Mesothelial cell of epicardium (in vitro differentiated cells): ENCODE data around the gene SMIM34. TPM values are rescaled to one million over a fixed set of nuclear protein-coding genes. Genes with fewer than 3 reads are reported as not detected.
"Not testable (repeated sequence)": the region's sequence is repeated elsewhere in the genome, so short reads cannot be mapped to it uniquely, and the experiment has no call there.

ENCODE experiments used
- DNase-seq, 2 experiments: peaks; one replicate each; pipeline ENCODE4 v3.0.0; 2021; ENCODE audit warnings: low spot score in 2 of 2; ENCODE audit not compliant: unreplicated experiment in 2 of 2
- H3K27ac Mint-ChIP-seq: 2 replicates; pipeline ENCODE4 v1.8.0; 2021; ENCODE audit warnings: mixed read lengths
- H3K27me3 Mint-ChIP-seq: 2 replicates; pipeline ENCODE4 v1.8.0; 2021; ENCODE audit warnings: low read depth, mixed read lengths
- H3K36me3 Mint-ChIP-seq: 2 replicates; pipeline ENCODE4 v1.8.0; 2021; ENCODE audit warnings: mixed read lengths
- H3K4me1 Mint-ChIP-seq: 2 replicates; pipeline ENCODE4 v1.8.0; 2021; ENCODE audit warnings: mixed read lengths
- H3K4me3 Mint-ChIP-seq: 2 replicates; pipeline ENCODE4 v1.8.0; 2021; ENCODE audit warnings: mild to moderate bottlenecking, moderate library complexity, mixed read lengths
- H3K9me3 Mint-ChIP-seq: 2 replicates; pipeline ENCODE4 v1.8.0; 2021; ENCODE audit warnings: mixed read lengths
- total RNA-seq: library from RNA; stranded (reverse); gene quantifications from 3 replicates; pipeline ENCODE4 v1.2.1, GENCODE V29; 2021
- TF ChIP-seq, protein P1 (sequence below): fragments of 200-600 bp; sonication (generic); IDR thresholded peaks from one replicate; pipeline ENCODE4 v1.5.0; 2021; ENCODE audit warnings: antibody characterized with exemption; ENCODE audit not compliant: unreplicated experiment

SMIM34 gene
- total RNA-seq, 1 donor from 2014 or later, result not detected

DNA sequence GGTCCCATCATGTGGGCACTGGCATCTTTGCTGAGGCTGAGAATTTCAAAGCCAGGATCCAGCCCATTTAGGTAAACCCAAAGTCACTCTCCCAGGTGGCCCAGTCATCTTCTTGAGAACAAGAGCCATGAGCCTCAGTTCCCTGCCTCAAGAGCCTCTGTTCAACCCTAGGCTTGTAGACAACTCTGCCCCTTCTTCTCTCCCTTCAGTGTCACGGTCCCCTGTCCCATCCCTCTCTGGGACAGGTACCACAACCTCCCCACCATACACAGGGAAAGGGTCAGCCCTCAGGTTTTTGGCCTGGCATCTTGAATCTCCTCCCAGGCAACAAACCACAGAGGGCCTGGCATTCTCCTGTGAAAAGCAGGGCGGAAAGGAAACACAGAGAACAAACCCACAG, 18.1 kb downstream of the SMIM34 start:
- not testable (repeated sequence) for H3K9me3 Mint-ChIP-seq, H3K27ac Mint-ChIP-seq, H3K27me3 Mint-ChIP-seq, H3K36me3 Mint-ChIP-seq, H3K4me1 Mint-ChIP-seq, H3K4me3 Mint-ChIP-seq, DNase-seq

DNA sequence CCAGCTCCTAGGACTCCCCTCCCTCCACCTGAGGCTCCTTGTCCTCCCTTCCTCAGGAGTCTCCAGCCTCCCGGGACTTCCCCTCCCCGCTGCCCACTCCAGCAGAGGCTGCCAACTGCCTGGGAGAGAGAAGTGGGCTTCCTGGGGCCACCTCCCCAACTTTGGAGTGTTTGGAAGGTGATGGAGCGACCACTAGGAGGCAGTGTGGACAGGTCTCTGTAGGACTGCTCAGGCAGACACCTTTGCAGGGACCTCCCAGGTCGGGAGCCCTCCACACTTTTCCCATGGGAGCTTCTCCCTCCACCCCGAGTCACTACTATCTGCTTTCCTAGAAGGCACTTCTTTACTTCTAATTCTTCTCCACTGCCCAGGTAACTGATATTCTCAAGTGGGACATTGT, 19.0 kb downstream of the SMIM34 start:
- not testable (repeated sequence) for H3K27me3 Mint-ChIP-seq, H3K36me3 Mint-ChIP-seq, H3K4me1 Mint-ChIP-seq, H3K4me3 Mint-ChIP-seq, H3K27ac Mint-ChIP-seq, H3K9me3 Mint-ChIP-seq, DNase-seq

DNA sequence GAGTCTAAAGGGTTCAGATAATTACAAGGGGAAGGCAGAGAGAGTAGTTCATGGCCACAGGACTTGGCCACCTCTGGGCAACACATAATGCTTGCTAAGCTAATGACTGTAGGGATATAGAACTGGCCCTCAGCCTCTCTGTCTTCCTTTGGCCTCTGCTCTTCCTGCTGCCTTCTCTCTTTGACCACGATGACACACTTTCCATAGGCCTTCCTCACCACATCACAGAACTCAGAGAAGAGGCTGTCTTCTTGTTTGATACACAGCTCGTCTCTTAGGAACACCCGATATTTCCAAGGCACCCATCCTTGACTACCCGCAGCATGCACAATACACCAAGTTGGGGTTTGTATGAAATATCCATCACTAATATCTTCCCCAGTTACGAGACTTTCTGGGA, 23.2 kb downstream of the SMIM34 start:
- not testable (repeated sequence) for H3K4me3 Mint-ChIP-seq, H3K9me3 Mint-ChIP-seq, H3K36me3 Mint-ChIP-seq, DNase-seq, H3K4me1 Mint-ChIP-seq, H3K27me3 Mint-ChIP-seq, H3K27ac Mint-ChIP-seq

DNA sequence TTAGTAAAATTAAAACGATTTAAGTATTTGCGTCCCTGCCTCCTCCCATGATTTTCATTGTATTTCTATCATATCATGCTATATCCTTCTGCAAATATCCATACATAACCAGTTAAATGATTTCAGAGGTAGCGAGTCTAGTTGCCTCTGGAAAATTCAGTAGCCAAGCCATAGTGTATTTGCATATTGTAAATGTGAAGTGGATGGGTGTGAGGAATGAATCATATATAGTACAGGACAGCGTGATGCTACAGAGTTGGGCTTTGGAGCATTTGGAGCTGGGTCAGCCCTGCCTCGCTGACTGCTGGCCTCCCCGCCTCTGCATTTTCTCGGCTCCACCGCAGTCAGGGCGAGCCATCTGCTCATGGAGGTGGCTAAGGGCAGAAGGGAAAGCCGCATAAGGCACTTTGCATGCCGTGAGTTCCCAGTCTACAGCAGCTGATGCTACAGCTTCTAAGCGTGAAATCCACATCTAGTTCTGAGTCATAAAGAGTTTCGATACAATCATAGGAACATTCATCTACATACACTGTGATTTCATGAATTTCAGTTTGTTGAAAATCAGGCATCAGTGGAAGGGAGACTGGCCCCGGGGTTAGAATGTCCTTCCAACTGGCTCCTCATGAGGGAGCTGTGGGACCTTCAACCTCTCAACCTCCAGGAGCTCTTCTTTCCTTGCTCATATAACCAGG, 39.9 kb downstream of the SMIM34 start:
- DNase-seq, H3K27ac Mint-ChIP-seq, H3K4me3 Mint-ChIP-seq, H3K9me3 Mint-ChIP-seq, H3K27me3 Mint-ChIP-seq, H3K36me3 Mint-ChIP-seq, H3K4me1 Mint-ChIP-seq: not testable (repeated sequence)

DNA sequence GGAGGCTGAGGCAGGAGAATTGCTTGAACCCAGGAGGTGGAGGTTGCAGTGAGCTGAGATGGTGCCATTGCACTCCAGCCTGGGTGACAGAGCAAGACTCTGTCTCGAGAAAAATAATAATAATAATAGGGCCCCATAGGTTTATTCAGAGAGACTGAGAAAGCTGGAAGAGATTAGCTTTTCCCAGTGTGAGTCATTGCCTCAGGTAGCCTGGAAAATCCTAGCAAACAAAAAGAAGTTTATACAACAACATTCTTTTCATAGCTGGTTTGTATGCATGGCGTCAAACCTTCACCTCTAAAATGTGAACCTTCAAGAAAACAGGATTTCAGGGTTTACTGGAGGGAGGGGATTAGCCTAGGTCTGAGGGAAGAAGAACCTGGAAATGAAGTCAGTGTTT, 40.6 kb downstream of the SMIM34 start:
- not testable (repeated sequence) for H3K9me3 Mint-ChIP-seq, H3K27me3 Mint-ChIP-seq, DNase-seq, H3K27ac Mint-ChIP-seq, H3K36me3 Mint-ChIP-seq, H3K4me3 Mint-ChIP-seq, H3K4me1 Mint-ChIP-seq

DNA sequence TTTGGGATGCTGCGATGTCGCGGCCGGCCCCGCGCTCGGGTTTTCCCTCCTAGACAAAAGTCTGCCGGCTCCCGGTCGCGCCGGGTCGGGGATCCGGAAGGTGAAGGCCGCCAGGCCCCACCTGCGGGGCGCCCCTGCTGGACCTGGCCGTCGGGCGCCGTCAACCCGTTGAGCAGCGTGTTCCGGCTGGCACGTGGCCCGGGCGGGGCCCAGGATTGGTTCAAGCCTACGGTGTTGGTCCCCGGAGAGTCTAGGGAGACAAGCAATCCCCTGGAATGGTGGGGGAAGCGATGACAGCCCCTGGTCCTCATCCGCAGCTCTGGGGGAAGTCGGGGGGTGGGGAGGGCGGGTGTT, 48.2 kb downstream of the SMIM34 start:
- not testable (repeated sequence) for H3K4me1 Mint-ChIP-seq, H3K27ac Mint-ChIP-seq, DNase-seq, H3K27me3 Mint-ChIP-seq, H3K36me3 Mint-ChIP-seq, H3K4me3 Mint-ChIP-seq, H3K9me3 Mint-ChIP-seq

DNA sequence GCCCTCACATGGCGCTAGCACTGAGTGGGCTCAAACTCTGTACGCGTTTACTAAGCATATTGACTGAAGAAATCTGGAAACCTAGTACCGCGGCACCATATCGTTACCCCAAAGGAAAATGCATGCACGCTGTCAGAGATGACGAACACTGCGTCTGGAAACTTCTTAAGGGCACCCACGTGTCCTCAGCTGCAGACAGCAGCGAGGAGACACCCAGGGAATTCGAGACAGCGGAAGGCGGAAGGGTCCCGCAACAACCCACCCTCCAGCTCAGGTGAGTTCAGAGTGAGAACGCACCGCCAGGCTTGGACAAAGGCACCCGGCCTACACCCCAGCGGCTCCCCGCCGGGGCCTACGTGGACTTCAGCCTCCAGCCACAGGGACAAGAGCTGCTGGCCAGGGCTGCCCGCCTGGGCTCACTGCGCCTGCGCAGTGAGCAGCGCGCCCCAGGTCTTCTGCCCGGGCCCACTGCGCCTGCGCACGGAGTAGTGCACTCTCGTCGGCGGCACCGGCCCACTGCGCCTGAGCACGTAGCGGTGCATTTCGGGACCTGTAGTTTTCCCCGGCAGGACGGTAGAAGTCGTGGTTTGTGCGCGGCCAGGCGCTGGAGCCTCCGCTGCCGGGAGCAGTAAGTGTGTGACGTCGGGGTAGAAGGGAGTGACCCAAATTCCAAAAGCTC, 48.7 kb downstream of the SMIM34 start, which contains the start of gene SMIM11:
Gene SMIM11 (plus strand): TSS at position 568 of the 679 bp plus-strand sequence. CDS start 3,998 bp downstream, outside the sequence.
- H3K4me1 Mint-ChIP-seq, H3K36me3 Mint-ChIP-seq, DNase-seq, H3K9me3 Mint-ChIP-seq, H3K27ac Mint-ChIP-seq, H3K4me3 Mint-ChIP-seq, H3K27me3 Mint-ChIP-seq: not testable (repeated sequence)

DNA sequence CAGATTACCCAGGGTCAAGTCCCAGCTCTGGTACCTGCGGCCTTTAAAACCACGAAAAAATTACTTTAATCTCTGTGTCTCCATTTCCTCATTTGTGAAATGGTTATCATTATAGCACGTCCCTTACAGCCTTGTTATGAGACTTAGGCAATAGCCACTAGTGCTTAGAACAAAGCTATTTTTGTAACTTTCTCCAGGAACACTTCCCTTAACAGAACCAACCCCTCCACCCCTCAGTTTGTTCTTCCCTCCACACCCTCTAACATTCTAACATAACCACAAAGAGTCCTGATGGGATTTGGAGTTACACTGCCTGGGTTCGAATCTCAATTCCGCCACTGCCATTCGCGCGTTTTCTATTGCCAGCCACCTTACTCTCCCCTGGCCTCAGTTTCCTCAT, 49.3 kb downstream of the SMIM34 start:
- H3K9me3 Mint-ChIP-seq, H3K4me3 Mint-ChIP-seq, H3K27ac Mint-ChIP-seq, H3K36me3 Mint-ChIP-seq, H3K27me3 Mint-ChIP-seq, H3K4me1 Mint-ChIP-seq, DNase-seq: not testable (repeated sequence)

DNA sequence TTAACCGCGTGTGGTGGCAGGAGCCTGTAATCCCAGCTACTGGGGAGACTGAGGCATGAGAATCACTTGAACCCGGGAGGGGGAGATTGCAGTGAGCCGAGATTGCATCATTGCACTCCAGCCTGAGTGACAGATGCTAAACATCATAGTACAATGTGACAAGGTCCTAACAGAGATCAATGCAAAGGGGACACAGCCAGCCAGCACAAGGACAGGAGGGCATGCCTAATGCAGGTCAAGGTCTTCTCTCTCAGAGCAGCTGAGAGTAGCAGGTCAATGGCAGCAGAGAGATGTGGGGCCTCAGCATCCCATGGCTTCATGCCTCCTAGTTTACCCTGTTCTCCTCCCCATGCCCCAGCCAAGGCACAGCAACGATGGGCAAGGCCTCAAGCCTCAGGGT, 51.4 kb downstream of the SMIM34 start:
- no peaks in the 10 kb centered on the region for H3K9me3 Mint-ChIP-seq
- peaks cover 6% of the 10 kb centered on the region for H3K4me1 Mint-ChIP-seq
- H3K4me3 Mint-ChIP-seq, result no peak overlapping the region
- TF ChIP-seq, protein P1, sequence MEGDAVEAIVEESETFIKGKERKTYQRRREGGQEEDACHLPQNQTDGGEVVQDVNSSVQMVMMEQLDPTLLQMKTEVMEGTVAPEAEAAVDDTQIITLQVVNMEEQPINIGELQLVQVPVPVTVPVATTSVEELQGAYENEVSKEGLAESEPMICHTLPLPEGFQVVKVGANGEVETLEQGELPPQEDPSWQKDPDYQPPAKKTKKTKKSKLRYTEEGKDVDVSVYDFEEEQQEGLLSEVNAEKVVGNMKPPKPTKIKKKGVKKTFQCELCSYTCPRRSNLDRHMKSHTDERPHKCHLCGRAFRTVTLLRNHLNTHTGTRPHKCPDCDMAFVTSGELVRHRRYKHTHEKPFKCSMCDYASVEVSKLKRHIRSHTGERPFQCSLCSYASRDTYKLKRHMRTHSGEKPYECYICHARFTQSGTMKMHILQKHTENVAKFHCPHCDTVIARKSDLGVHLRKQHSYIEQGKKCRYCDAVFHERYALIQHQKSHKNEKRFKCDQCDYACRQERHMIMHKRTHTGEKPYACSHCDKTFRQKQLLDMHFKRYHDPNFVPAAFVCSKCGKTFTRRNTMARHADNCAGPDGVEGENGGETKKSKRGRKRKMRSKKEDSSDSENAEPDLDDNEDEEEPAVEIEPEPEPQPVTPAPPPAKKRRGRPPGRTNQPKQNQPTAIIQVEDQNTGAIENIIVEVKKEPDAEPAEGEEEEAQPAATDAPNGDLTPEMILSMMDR, result no peak
- peaks cover 5% of the 10 kb centered on the region for H3K27me3 Mint-ChIP-seq
- no peak for DNase-seq
- H3K36me3 Mint-ChIP-seq, result no peaks in the 10 kb centered on the region
- no peak overlapping the region for H3K27ac Mint-ChIP-seq

DNA sequence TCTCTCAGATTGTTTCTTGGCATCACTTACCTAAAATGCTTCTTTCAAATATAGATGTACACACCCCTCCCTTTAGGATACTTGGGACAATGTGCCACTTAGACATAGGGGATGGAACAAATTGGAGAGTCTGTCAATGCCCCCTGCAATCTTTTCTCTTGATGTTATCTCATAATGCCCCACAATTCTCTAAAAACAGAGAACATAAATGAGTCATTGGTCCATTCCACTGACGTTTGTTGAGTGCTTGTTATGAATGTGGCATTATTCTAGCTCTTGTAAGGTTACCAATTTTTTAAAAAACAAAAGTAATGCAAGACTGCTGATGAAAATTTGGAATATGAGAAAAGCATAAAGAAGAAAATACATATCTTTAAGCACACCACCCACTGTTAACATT, 54.0 kb downstream of the SMIM34 start:
- peaks cover 5% of the 10 kb centered on the region for H3K27me3 Mint-ChIP-seq
- H3K4me1 Mint-ChIP-seq, result peaks cover 7% of the 10 kb centered on the region
- TF ChIP-seq, protein P1, result no peak

More for the DNA sequence above, 54.0 kb downstream of the SMIM34 start:
- Mint-ChIP-seq H3K36me3 (no peaks in the 10 kb centered on the region), H3K27ac (no peak overlapping the region), H3K4me3 (no peak overlapping the region), H3K9me3 (no peaks in the 10 kb centered on the region)
- no peak for DNase-seq
